NCI-H1436 (cell line): Measurements from ENCODE around the gene PPP3CB.

Experiments used
- DNase-seq: peaks from one replicate; lab custom pipeline; 2025; lab: John Stamatoyannopoulos, UW

The PPP3CB gene

DNA sequence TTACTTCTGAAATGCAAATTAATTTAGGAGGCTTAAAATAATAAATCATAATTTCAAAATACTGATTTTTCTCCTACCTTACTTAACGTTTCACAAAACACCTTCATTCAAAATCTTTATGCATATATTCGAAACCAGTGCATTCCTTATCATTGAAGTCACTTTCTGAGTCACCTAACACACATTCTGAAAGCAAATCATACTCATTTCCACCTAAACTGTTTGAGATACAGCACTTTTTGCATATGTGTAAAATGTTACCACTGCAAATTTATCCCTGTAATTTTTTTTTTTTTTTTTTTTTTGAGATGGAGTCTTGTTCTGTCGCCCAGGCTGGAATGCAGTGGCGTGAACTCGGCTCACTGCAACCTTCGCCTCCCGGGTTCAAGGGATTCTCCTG lies 15.7 kb downstream of the PPP3CB start:
- no peak for DNase-seq

DNA sequence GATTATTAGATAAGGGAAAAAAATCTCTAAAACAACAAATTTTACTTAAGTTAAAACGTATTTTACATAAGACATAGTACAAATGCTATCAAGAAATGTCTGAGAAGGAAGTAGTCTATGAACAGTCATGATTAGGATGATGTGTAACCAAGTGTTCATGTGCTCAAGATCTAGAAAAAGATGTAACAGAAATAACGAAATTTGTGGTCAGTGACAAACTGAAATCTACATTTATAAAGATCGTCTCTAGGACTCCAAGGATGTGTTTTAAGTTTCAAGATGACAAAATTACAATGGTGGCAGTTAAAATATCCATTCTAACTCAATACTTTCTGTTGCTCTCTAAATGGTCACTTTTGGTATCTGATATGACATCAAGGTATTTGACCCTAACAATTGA lies 17.2 kb downstream of the PPP3CB start:
- no peak for DNase-seq

DNA sequence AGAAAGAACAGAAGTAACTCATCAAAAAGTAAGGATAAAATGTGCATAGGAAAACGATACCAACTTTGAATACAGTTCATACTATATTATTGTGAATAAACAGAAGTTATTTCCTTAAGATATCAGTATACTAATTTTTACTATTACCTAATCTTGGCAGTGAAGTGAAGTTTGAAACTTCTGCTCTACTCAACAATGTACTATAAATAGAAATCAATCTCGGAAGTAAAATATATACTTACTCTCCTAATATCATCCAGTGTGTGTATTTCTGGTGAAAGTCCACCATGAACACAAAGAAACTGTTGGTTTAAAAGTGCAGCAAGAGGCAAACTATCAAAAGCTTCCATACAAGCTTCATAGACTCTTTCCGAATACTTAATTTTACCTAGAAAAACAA lies 24.6 kb downstream of the PPP3CB start:
- DNase-seq, result no peak

DNA sequence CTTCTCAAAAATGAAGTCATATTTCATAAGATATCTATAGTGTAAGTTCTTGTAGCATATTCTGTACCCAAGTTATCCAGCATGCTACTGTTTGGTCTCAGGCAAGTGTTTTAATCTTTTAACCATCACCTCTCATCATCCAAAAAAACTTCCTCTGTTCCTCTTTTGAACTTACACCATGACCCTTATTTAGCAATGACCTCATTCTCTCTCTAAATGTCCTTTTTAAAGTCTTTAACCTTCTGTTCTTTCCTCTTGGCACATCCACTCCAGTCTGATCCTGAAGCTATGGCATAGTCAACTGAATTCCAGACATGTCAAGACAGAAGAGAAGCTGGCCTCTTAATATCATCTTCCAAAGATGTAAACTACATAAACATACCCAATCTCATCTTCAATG lies 26.2 kb downstream of the PPP3CB start:
- DNase-seq, result no peak

DNA sequence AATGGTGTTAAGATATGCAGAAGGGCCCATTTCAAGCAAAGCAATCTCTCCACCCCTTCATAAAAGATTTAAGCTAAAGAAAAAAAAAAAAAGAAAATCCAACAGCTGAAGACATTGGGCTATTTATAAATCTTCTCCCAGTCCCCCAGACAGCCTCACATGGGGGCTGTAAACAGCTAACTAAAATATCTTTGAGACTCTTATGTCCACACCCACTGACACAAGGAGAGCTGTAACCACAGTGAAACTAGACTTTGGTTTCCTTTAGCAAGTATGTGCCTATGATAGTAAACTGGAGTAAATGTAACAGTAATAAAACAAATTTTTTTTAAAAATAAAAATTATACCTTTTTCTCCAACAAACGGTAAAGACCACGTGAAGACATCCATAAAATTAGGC lies 28.6 kb downstream of the PPP3CB start:
- DNase-seq, result no peak

DNA sequence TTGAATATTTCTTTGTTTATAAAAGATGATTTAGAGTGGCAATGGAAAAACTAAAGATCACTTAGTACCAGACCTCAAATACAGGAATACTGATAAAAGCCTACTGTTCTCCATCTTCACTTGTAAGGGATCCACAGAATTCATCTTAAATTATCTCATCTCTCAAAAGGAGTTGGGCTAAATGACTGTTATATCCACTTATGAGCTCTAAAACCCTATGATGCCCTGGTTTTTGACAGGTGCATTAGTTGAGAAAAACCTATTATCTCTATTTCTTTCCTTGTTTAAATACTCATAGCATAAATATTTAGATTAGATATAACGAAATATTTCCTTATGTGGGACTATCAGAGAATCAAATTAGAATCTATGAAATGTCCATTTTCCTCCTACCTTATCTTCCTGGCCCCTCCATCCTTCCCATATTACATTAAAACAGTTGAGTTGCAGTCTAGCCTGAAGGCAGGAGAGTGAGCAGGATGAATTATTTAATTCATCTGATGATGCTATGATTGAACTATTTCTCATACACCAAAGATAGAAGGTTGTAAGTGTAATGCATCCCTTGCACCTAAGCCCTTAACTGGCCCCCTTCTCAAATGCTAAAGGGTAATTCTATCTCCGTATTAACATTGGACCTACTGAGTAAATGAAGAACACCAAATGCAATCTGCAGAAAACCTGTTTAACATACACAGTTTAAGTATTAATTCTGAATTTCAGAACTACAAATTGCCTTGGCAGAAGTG lies 29.7 kb downstream of the PPP3CB start:
- DNase-seq, result no peak

DNA sequence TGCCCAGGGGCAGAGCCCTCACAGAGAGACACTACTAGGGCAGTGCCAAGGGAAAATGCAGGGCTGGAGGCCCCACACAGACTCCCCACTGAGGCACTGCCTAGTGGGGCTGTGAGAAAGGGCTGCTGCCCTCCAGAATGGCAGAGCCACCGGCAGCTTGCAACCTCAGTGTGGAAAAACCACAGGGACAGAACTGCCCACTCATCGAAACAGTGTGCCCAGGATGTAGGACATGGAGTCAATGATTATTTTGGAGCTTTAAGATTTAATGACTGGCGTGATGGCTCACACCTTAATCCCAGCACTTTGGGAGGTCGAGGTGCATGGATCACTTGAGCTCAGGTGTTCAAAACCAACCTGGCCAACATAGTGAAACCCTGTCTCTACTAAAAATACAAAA lies 34.9 kb downstream of the PPP3CB start:
- DNase-seq, result no peak

DNA sequence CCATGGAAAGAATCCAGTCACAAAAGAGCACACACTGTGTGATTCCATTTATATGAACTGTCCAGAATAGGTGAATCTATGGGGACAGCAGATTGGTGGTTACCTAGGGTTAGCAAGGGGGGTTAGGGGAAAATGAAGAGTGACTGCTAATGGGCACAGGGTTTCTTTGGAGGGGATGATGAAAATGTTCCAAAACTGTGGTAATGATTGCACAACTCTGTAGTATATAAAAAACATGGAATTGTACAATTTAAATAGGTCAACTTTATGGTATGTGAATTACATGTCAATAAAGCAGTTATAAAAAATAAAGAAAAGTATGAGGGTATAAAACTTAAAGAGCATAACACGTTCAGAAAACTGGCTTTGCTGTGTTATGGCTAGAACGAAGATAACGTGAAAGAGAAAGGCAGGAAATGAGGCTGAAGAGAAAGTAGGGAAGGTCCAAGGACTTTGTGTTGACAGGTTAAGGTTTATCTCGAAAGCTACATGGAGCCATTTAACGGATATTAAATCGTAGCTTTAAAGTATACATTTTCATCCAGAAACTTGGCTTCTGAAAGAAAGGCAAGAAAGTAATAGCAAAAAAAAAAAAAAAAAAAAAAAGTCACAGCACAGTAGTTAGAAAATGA lies 36.0 kb downstream of the PPP3CB start:
- no peak for DNase-seq

DNA sequence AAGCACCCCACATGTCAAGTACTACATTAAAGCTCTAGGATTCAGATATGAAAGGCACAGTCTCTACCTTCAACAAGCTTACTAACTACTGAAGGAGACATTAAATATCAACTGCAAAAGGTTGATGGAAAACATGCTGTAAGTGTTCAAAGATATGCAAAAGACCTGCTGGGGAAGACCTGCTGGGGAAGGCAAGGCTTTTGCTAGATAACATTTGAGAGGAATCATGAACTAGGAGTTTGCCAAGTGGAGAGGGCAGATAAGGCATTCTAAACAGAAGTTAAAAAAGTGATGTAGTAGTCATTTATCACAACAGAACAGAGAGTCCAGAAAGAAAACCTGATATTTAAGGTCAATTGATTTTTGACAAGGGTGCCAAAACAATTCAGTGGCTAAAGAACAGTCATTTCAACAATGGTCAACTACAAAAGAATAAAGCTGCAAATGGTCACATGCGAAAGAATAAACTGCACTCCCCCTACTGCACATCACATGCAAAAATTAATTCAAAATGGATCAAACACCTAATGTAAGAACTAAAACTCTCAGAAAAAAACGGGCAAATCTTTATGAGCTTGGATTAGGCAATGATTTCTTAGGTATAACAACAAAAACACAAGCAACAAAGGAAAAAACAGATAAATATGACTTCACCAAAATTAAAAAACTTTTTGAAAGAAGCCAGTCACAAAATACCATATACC lies 39.5 kb downstream of the PPP3CB start:
- DNase-seq, result no peak

DNA sequence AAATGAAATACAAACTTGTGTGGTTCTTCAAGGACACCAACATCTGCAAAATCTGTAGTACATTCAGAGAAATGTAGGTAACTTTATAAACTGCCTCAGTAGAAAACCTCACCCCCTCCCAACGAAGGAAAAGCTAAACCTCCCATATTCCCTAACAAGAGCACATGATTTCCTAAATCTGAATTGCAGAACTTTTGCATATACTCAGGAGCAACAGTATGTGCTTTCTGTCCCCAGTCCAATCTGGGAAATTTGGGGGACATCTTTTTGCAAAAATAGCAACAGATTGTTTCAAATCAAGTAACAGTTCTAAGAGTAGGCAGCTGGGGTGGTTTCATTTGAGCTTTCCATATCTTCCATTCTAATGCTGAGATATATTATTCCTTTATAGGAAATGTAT lies 46.7 kb downstream of the PPP3CB start:
- no peak for DNase-seq

DNA sequence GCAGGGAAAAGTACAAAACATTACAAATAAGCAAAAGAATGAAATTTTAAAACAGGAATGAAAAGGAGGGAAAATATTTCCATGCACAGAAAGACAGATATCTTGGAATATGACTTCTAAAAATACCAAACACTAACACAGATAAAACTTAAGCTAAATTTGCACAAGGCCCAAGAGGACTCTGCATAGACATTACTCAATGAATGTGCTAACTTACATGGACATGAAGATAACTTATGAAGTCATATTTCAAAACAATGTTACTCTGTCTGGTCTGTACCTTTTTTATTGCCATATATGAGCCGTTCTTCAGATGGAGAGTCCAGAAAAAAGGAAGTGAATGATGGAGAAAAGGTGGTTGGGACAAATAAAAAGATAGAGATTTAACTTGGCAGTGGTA lies 47.4 kb downstream of the PPP3CB start:
- no peak for DNase-seq

DNA sequence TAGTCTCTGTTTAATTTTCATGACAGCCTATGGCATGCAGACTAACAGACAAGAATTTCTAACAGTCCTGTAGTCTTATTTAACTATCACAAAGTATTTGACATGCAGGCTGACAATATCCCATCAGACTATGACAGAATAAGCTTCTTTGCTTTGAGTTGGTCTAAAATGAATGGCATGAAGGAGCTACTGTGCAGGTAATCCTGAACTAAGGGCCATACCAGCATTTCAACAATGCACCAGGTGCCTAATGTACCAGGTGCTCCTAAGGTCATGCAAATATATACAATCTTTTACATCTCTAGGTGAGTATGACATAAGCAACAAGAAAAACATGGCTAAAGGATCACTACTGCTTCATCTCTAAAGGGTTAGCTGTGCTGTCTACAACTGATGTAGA lies 48.9 kb downstream of the PPP3CB start:
- no peak for DNase-seq

DNA sequence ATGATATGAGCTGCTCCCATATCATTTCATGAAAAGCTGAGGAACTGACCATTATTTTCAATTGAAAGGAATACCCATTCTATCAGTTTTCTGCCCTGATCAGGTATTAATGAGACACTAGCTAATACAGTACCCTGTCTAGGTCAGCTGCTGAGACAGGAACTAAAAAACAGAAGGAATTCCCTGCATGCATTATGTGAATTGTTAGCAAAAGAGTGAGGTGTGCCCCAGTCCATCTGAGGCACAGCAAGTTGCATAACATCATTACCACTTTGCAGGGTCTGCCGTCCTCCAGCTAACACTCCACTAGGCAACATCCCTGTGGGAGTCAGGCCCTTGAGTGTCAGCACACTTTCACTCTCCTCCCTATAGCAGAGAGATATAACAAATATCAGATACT lies 51.4 kb downstream of the PPP3CB start:
- no peak for DNase-seq

DNA sequence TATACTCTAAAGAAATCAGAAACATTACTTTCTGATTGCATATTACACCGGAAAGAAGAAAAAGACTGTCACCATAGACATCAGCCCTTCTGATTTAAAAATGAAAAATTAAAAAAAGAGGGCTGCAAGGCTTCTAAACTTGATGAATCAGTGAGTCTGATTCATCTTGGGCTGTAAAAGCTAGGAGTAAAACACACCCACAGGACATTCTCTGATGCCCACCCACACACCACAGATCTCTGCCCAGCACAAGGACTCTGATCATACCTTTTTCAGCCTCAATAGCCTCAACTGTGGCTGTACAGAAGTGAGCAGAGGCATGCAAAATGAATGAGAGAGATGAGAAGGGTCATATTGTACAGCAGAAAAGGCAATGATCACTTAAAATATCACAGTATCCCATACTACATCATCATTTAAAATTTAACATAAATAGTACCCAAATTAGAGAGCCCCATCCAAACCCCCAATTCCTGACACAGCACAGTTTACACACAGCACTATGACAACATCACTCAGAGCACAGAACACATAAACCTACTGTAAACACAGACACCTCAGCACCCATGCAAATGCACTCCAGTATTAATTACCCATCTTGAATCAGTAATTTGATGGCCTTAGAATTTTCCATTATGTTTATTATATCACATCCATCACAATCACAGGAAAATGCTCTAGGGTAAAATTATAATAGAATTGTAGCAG lies 56.1 kb downstream of the PPP3CB start:
- peak; percentile 6 for DNase-seq

DNA sequence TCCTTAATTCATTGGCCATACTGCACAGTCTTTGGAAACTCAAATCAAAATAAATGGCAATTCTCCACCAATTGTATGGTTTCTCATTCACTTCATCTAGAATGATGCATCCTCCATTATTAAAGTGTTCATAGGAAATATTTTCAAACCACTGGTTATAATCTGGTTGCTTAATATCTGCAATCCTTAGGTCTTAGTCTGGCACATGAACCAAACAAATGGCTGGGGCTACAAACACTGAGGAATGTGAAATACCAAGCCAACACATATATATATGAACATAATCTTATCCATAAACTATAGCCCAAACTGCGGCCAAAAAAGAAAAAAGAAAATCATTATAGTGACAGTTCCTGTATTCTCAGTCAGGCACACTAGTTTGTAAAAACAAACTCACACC lies 56.8 kb downstream of the PPP3CB start:
- DNase-seq, result no peak

DNA sequence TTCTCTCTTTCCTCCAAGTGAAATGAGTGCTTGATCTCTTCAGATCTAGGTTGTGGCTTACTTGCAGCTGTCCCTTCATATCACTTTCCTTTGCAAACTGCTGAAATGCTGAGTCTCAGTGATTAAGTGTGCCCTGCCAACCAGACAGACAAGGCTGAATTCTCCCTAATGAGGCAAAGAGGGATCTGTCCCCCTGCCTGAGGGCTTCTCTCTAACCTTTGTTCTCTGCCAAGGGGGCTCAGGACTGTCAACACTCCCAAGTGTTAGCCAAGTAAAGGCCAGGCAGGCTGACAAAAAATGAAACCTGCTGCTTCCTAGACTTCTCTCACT lies 62.3 kb downstream of the PPP3CB start, which contains the start of gene MSS51:
Gene MSS51, minus strand, starts transcription at position 24 of the 330 bp plus-strand sequence. CDS start 5,277 bp downstream, outside the sequence.
- DNase-seq, result no peak

DNA sequence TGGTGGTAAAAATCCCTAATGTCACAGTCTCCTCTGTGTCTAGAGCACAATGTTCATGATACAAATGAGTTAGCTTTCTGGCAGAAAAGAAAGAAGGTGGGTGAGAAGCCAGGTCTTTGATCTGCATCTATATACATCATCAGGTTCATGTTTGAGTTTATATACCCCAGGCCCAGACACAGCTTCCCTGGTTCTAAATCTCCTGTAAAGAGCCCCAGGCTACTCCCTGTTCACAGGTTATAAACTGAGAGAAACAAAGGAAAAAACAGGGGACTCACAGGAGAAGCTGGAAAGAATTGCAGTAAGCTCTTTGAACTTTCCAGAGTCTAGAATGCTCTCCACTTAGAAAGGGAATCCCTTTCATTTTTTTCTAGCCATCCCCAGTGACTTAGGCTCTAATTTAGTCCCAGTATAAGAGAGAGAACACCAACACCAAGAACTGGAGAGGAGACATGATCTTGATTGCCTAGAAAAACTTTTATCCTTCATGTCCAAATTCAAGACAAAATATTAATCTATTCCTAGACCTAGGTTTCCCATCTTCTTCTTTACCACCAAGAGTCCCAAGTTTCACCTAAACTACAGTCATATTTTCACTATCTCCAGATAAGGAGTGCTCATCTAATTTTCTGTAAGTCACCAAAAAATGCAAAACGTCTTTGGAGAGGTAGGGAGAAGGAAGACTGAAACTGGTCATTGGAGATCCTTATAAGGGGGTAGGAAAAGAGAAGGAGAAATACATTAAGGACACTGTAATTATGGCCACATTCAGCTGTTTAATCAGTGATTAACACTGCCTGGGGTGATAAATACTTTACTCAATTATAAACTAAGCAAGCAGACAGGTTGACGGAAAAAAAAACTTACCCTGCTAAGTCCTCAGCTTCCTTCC lies 62.9 kb downstream of the PPP3CB start:
- DNase-seq, result no peak

DNA sequence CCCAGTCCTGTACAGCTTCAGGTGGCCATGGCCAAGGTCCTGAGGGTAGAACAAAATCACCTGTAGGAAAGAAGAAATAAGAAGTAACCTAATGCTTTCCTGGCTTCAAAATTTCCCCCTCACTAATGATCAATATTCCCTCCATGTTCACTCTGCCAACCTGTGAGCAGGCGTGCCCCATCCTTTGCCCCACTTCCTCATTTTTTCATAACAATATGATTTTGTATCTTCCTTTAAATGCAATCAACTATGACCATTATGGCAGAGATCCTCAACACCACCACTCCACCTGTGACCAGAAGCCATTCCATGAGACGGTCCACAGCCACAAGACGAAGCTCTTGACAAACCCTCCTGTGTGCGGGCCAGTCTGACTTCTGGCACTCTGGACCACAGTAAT lies 69.5 kb downstream of the PPP3CB start:
- DNase-seq, result no peak

DNA sequence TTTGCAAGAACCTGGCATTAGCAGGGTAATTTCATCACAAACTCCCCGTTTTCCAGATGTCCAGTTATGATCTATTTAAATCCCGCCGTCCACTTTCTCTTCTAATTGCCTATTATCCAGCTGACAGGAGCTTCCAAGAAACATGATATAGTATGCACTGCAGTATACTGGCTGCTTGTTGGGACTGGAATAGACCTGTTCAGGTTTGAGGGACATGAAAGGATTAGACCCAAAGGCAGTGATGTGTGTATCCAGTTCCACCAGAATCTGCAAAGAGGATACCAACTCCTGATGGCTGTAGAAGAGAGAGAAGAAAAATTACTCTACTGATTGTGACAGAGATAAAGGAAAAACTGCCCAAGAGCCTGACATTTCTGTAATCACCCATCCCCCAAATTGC lies 71.3 kb downstream of the PPP3CB start:
- no peak for DNase-seq

DNA sequence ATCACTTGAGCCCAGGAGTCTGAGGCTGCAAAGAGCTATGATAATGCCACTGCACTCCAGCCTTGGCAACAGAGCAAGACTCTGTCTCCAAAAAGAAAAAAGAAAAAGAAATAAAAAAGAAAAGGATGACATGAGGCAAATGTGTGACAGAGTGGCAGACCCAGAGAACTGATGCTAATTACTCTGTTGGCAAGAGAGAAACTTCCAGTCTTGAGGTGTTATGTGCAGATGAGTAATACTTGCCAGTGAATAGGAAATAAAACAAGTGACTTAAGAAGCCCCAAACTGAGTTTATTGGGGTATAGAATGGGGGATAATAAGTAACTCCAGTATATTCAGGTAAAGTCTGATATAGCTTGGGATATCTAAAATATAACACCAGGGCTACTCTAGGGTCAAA lies 72.5 kb downstream of the PPP3CB start:
- DNase-seq, result no peak

DNA sequence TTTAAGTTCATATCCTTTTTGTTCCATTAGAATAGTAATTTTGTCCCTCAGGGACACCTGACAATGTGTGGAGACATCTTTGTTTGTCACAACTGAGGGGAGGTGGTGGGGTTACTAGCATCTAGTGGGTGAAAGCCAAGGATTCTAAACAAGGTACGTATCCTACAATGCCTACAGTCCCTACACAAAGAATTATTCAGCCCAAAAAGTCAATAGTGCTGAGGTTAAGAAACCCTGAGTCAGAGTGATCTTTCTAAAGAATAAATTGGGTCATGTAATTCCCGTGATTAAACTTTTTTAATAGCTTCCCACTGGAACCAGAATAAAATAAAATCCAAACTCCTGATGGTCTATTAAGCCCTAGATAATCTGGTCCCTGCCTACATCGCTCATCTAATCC lies 79.3 kb downstream of the PPP3CB start:
- no peak for DNase-seq
